22Rv1 (cell line): ENCODE results near the gene TTC7B.

Source experiments
- H3K27ac ChIP-seq: fragments of 450-650 bp; 2 replicates; pipeline ENCODE4 v1.5.1; 2017
- CTCF ChIP-seq: fragments of 450-650 bp; IDR thresholded peaks from 2 replicates; pipeline ENCODE4 v1.5.1; 2017; ENCODE audit warnings: mild to moderate bottlenecking
- ZFX ChIP-seq: fragments of 450-650 bp; IDR thresholded peaks from 2 replicates; pipeline ENCODE4 v1.6.1; 2017; ENCODE audit warnings: antibody characterized with exemption, borderline replicate concordance

TTC7B gene

GRCh38 chr14:90538716-90539495, 277.3 kb downstream of the TTC7B start:
- TF ChIP-seq CTCF (no peak), ZFX (no peak)
- H3K27ac ChIP-seq = no peak overlapping the region

- TF ChIP-seq CTCF (no peak), ZFX (no peak)
Observed at GRCh38 chr14:90538095-90538494, 278.1 kb downstream of the TTC7B start.

GRCh38 chr14:90536511-90537191, 279.6 kb downstream of the TTC7B start:
- no peak overlapping the region for H3K27ac ChIP-seq

More at GRCh38 chr14:90538095-90538494, 278.1 kb downstream of the TTC7B start:
- no peak overlapping the region for H3K27ac ChIP-seq

GRCh38 chr14:90536092-90536491, 280.1 kb downstream of the TTC7B start:
- no peak for TF ChIP-seq CTCF
- TF ChIP-seq ZFX = no peak

More at GRCh38 chr14:90536511-90537191, 279.6 kb downstream of the TTC7B start:
- no peak for TF ChIP-seq ZFX
- no peak for TF ChIP-seq CTCF

GRCh38 chr14:90535556-90536090, 280.6 kb downstream of the TTC7B start:
- no peak overlapping the region for H3K27ac ChIP-seq
- TF ChIP-seq CTCF (no peak), ZFX (no peak)

More at GRCh38 chr14:90536092-90536491, 280.1 kb downstream of the TTC7B start:
- no peak overlapping the region for H3K27ac ChIP-seq

- no peak overlapping the region for H3K27ac ChIP-seq
Observed at GRCh38 chr14:90534838-90535555, 281.2 kb downstream of the TTC7B start.

More at GRCh38 chr14:90534838-90535555, 281.2 kb downstream of the TTC7B start:
- no peak for TF ChIP-seq ZFX
- TF ChIP-seq CTCF = no peak
